Caco-2 (cell line): ENCODE data around the gene ABCC1. TPM values are rescaled to one million over a fixed set of nuclear protein-coding genes. Genes with fewer than 3 reads are reported as not detected.

Source experiments
- BruUV-seq: library from RNA; stranded (reverse); fragments of 400-500 nt; replicated peaks from 2 replicates; lab custom pipeline; 2021; lab: Mats Ljungman, UMichigan
- CTCF ChIA-PET: fragments of 300-600 bp; sonication (Branson Sonifier 250); formaldehyde crosslinking; loops from one replicate; lab custom pipeline; 2022; ENCODE audit warnings: antibody characterized with exemption; lab: Charles Lee
- POLR2A ChIA-PET: fragments of 300-600 bp; sonication (Branson Sonifier 250); formaldehyde crosslinking; loops from one replicate; lab custom pipeline; 2022; ENCODE audit warnings: antibody characterized with exemption; lab: Charles Lee
- DNase-seq, 2 experiments: peaks; one replicate each; pipeline versions ENCODE4 v3.0.0 to v3.0.0-alpha.2; 2020 to 2022
- H3K27me3 ChIP-seq: replicated peaks from 2 replicates; pipeline ENCODE4 v1.6.0; 2011; ENCODE audit warnings: low read length; ENCODE audit not compliant: control insufficient read depth, insufficient read depth
- H3K36me3 ChIP-seq: 2 replicates; pipeline ENCODE4 v1.5.1; 2011; ENCODE audit warnings: low read length; ENCODE audit not compliant: control insufficient read depth, insufficient read depth
- H3K4me1 ChIP-seq: fragments of 250-450 bp; sonication (Bioruptor Pico); 2 replicates; pipeline ENCODE4 v1.5.1; 2020; ENCODE audit warnings: mild to moderate bottlenecking
- H3K4me3 ChIP-seq: 2 replicates; pipeline ENCODE4 v1.5.1; 2011; ENCODE audit warnings: low read depth, mild to moderate bottlenecking, control low read depth, low read length
- H3K9me3 ChIP-seq: fragments of 250-450 bp; sonication (Bioruptor Pico); 2 replicates; pipeline ENCODE4 v1.5.1; 2020; ENCODE audit warnings: mild to moderate bottlenecking, moderate library complexity
- H3K27ac Mint-ChIP-seq: one replicate; pipeline ENCODE4 v1.8.0; 2022; ENCODE audit warnings: mixed read lengths; ENCODE audit not compliant: unreplicated experiment
- H3K27me3 Mint-ChIP-seq: one replicate; pipeline ENCODE4 v1.8.0; 2022; ENCODE audit warnings: mixed read lengths; ENCODE audit not compliant: insufficient read depth, unreplicated experiment
- H3K36me3 Mint-ChIP-seq: one replicate; pipeline ENCODE4 v1.8.0; 2022; ENCODE audit warnings: mild to moderate bottlenecking, mixed read lengths; ENCODE audit not compliant: insufficient read depth, unreplicated experiment
- H3K4me1 Mint-ChIP-seq: one replicate; pipeline ENCODE4 v1.8.0; 2022; ENCODE audit warnings: low read depth, mixed read lengths; ENCODE audit not compliant: unreplicated experiment
- H3K4me3 Mint-ChIP-seq: one replicate; pipeline ENCODE4 v1.8.0; 2022; ENCODE audit warnings: mild to moderate bottlenecking, moderate library complexity, mixed read lengths; ENCODE audit not compliant: unreplicated experiment
- H3K9me3 Mint-ChIP-seq: one replicate; pipeline ENCODE4 v1.8.0; 2022; ENCODE audit warnings: mixed read lengths; ENCODE audit not compliant: unreplicated experiment
- intact Hi-C: fragments of 100-400 bp; cut with micrococcal nuclease; formaldehyde crosslinking; loops from one replicate; pipeline ENCODE4 v1.10.0; 2022; ENCODE audit not compliant: unreplicated experiment
- total RNA-seq: library from RNA; stranded (reverse); gene quantifications from 2 replicates; pipeline ENCODE4 v1.2.3, GENCODE V29; 2022
- TF ChIP-seq, protein P1 (sequence below), 2 experiments: fragments of 200-600 bp in 1 of 2; IDR thresholded peaks; 1 replicate in 1 of 2; 2 replicates in 1 of 2; pipeline versions ENCODE4 v1.5.1 to v1.8.0; 2011 to 2022; ENCODE audit warnings: antibody characterized with exemption in 1 of 2, control low read depth in 1 of 2, inconsistent platforms in 1 of 2, low read depth in 1 of 2, low read length in 1 of 2, mild to moderate bottlenecking in 1 of 2, moderate library complexity in 1 of 2; ENCODE audit not compliant: insufficient read depth in 1 of 2, severe bottlenecking in 1 of 2, unreplicated experiment in 1 of 2

ABCC1 gene
- total RNA-seq, 1 experiment from 2014 or later: 22.3 TPM

DNA sequence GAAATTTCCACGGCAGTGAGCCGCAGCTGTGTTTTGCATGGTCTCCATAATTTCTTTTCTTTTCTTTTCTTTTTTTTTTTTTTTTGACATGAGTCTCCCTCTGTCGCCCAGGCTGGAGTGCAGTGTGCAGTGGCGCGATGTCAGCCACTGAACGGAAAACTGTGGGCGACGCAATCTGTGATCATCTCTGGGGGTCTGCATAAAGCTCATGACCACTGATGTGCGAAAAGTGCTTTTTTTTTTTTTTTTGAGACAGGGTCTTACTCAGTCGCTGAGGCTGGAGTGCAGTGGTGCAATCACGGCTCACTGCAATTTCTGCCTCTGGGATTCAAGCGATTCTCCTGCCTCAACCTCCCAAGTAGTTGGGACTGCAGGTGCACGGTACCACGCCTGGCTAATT lies 156.2 kb downstream of the ABCC1 start:
- no peaks in the 10 kb centered on the region for H3K27me3 ChIP-seq
- H3K4me3 ChIP-seq: no peak overlapping the region
- H3K27ac Mint-ChIP-seq: no peak overlapping the region
- POLR2A ChIA-PET: no interaction called here
- no peak for DNase-seq
- no peaks in the 10 kb centered on the region for H3K27me3 Mint-ChIP-seq
- no TSS peak for BruUV-seq
- no peak overlapping the region for H3K4me3 Mint-ChIP-seq
- no peaks in the 10 kb centered on the region for H3K9me3 Mint-ChIP-seq
- H3K4me1 Mint-ChIP-seq: no peaks in the 10 kb centered on the region
- CTCF ChIA-PET: no interaction called here
- H3K36me3 Mint-ChIP-seq: peaks cover 39% of the 10 kb centered on the region
- TF ChIP-seq, protein P1, sequence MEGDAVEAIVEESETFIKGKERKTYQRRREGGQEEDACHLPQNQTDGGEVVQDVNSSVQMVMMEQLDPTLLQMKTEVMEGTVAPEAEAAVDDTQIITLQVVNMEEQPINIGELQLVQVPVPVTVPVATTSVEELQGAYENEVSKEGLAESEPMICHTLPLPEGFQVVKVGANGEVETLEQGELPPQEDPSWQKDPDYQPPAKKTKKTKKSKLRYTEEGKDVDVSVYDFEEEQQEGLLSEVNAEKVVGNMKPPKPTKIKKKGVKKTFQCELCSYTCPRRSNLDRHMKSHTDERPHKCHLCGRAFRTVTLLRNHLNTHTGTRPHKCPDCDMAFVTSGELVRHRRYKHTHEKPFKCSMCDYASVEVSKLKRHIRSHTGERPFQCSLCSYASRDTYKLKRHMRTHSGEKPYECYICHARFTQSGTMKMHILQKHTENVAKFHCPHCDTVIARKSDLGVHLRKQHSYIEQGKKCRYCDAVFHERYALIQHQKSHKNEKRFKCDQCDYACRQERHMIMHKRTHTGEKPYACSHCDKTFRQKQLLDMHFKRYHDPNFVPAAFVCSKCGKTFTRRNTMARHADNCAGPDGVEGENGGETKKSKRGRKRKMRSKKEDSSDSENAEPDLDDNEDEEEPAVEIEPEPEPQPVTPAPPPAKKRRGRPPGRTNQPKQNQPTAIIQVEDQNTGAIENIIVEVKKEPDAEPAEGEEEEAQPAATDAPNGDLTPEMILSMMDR (IDR thresholded peaks at IDR 0.05; ENCODE audit: insufficient read depth in 1 of 2, low read depth in 1 of 2, low read length in 1 of 2, severe bottlenecking in 1 of 2, unreplicated experiment in 1 of 2): no peak
- H3K9me3 ChIP-seq: no peaks in the 10 kb centered on the region
- no peaks in the 10 kb centered on the region for H3K36me3 ChIP-seq
- no peaks in the 10 kb centered on the region for H3K4me1 ChIP-seq
- intact Hi-C loops: no loop called here

DNA sequence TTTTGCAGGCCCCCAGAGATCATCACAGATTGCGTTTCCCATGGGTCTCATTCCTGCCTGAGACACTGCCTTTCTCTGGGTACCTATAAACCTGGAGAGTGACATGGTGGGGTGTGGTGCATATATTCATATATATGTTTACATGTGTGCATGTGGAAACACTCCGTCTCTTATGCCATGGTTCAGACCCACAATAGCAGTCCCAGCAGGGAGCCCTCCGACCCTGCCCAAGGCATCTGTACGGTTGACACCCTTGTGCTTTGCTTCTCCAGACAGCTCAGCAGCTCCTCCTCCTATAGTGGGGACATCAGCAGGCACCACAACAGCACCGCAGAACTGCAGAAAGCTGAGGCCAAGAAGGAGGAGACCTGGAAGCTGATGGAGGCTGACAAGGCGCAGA lies 157.1 kb downstream of the ABCC1 start:
- DNase-seq: no peak
- no TSS peak for BruUV-seq

DNA sequence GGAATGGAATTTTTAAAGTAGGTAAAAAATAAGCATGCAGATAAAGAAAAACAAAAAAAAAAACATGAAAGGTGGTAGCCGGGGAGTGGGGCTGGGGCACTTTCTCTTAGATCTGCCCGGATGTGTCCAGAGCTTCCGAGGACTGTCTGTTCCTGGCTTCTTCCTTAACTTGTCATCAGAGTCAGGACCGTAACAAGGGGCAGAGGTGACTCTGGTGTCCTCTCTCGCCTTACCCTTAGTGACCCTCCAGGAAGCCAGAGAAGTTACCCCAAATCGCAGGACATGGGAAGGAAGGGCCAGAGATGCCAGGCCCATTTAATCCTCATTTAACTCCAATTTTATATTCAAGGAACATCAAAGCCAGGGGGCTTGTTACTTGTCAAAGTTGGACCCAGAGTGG lies 158.4 kb downstream of the ABCC1 start:
- H3K9me3 ChIP-seq: no peaks in the 10 kb centered on the region
- Mint-ChIP-seq H3K27me3 (no peaks in the 10 kb centered on the region), H3K9me3 (no peaks in the 10 kb centered on the region), H3K36me3 (peaks cover 39% of the 10 kb centered on the region), H3K4me3 (no peak overlapping the region), H3K27ac (no peak overlapping the region), H3K4me1 (no peaks in the 10 kb centered on the region)
- intact Hi-C loops: no loop called here
- TF ChIP-seq, protein P1 (IDR thresholded peaks at IDR 0.05; ENCODE audit: insufficient read depth in 1 of 2, low read depth in 1 of 2, low read length in 1 of 2, severe bottlenecking in 1 of 2, unreplicated experiment in 1 of 2): no peak
- H3K27me3 ChIP-seq: no peaks in the 10 kb centered on the region
- CTCF ChIA-PET: no interaction called here
- DNase-seq: no peak
- no TSS peak for BruUV-seq
- H3K4me1 ChIP-seq: no peaks in the 10 kb centered on the region
- no peaks in the 10 kb centered on the region for H3K36me3 ChIP-seq
- H3K4me3 ChIP-seq: no peak overlapping the region
- POLR2A ChIA-PET: interaction anchor here (0.7 kb wide), 1 partner anchor 101 kb away, joined by 3 read pairs; no protein-coding TSS in a partner anchor

More for the DNA sequence above, 157.1 kb downstream of the ABCC1 start:
- TF ChIP-seq, protein P1 (IDR thresholded peaks at IDR 0.05; ENCODE audit: insufficient read depth in 1 of 2, low read depth in 1 of 2, low read length in 1 of 2, severe bottlenecking in 1 of 2, unreplicated experiment in 1 of 2): no peak
- H3K27me3 Mint-ChIP-seq: no peaks in the 10 kb centered on the region
- no peaks in the 10 kb centered on the region for H3K36me3 ChIP-seq
- peaks cover 39% of the 10 kb centered on the region for H3K36me3 Mint-ChIP-seq
- H3K9me3 Mint-ChIP-seq: no peaks in the 10 kb centered on the region
- H3K4me1 Mint-ChIP-seq: no peaks in the 10 kb centered on the region
- H3K4me3 ChIP-seq: no peak overlapping the region
- no peaks in the 10 kb centered on the region for H3K27me3 ChIP-seq
- POLR2A ChIA-PET: no interaction called here
- no peaks in the 10 kb centered on the region for H3K4me1 ChIP-seq
- H3K4me3 Mint-ChIP-seq: no peak overlapping the region
- intact Hi-C loops: no loop called here
- no peaks in the 10 kb centered on the region for H3K9me3 ChIP-seq
- CTCF ChIA-PET: no interaction called here
- no peak overlapping the region for H3K27ac Mint-ChIP-seq
